CD14-positive monocyte (primary cell): ENCODE data around the gene UNK. TPM values are rescaled to one million over a fixed set of nuclear protein-coding genes. Genes with fewer than 3 reads are reported as not detected.

Experiments
- DNase-seq, 3 donors: peaks; one replicate each; pipeline ENCODE4 v3.0.0-alpha.2; 2011 to 2022
- H2AFZ ChIP-seq: 2 replicates; pipeline ENCODE4 v1.6.0; 2012; ENCODE audit warnings: mild to moderate bottlenecking, low read depth, low read length, inconsistent platforms; ENCODE audit not compliant: insufficient read depth, poor library complexity, severe bottlenecking
- H3K27ac ChIP-seq, 2 donors: 1 replicate in 1 of 2; 2 replicates in 1 of 2; pipeline ENCODE4 v1.5.1; 2012 to 2013; ENCODE audit warnings: low read length in 2 of 2, control low read depth in 1 of 2, inconsistent platforms in 1 of 2, low read depth in 1 of 2, mild to moderate bottlenecking in 1 of 2
- H3K27me3 ChIP-seq, 2 donors: one replicate each; pipeline versions ENCODE4 v1.6.0 to v1.6.1; 2011 to 2013; ENCODE audit warnings: low read length in 2 of 2; ENCODE audit not compliant: control insufficient read depth in 2 of 2, insufficient read depth in 2 of 2
- H3K36me3 ChIP-seq, 2 donors: replicated peaks in 1 of 2; 1 replicate in 1 of 2; 2 replicates in 1 of 2; pipeline versions ENCODE4 v1.5.1 to v1.6.1; 2012 to 2013; ENCODE audit warnings: low read length in 2 of 2, control low read depth in 1 of 2, inconsistent platforms in 1 of 2, mild to moderate bottlenecking in 1 of 2; ENCODE audit not compliant: insufficient read depth in 2 of 2, control insufficient read depth in 1 of 2
- H3K4me1 ChIP-seq, 2 donors: 1 replicate in 1 of 2; 2 replicates in 1 of 2; pipeline versions ENCODE4 v1.5.1 to v1.6.1; 2012 to 2013; ENCODE audit warnings: low read length in 2 of 2, control low read depth in 1 of 2, inconsistent platforms in 1 of 2, mild to moderate bottlenecking in 1 of 2, moderate library complexity in 1 of 2; ENCODE audit not compliant: insufficient read depth in 2 of 2, control insufficient read depth in 1 of 2
- H3K4me2 ChIP-seq: replicated peaks from 2 replicates; pipeline ENCODE3; 2012; ENCODE audit warnings: low read length, moderate library complexity, mild to moderate bottlenecking; ENCODE audit not compliant: poor library complexity, severe bottlenecking; ENCODE audit errors: extremely low read depth
- H3K4me3 ChIP-seq, 3 experiments: fragments of 200-600 bp in 1 of 3; sonication (generic) in 1 of 3; replicated peaks in 1 of 3; 1 replicate in 2 of 3; 2 replicates in 1 of 3; pipeline ENCODE4 v1.5.1; 2011 to 2013; ENCODE audit warnings: low read length in 3 of 3, mild to moderate bottlenecking in 3 of 3, control low read depth in 2 of 3, low read depth in 2 of 3, inconsistent platforms in 1 of 3, moderate library complexity in 1 of 3
- H3K79me2 ChIP-seq: 2 replicates; pipeline ENCODE4 v1.6.0; 2012; ENCODE audit warnings: mild to moderate bottlenecking, control low read depth, inconsistent platforms, low read length, moderate library complexity; ENCODE audit not compliant: insufficient read depth
- H3K9ac ChIP-seq: 2 replicates; pipeline ENCODE4 v1.6.0; 2017; ENCODE audit warnings: low read length, mild to moderate bottlenecking; ENCODE audit not compliant: insufficient read depth, poor library complexity, severe bottlenecking
- H3K9me3 ChIP-seq, 2 donors: replicated peaks in 1 of 2; 1 replicate in 1 of 2; 2 replicates in 1 of 2; pipeline versions ENCODE4 v1.5.1 to v1.6.1; 2012 to 2013; ENCODE audit warnings: low read length in 2 of 2, control low read depth in 1 of 2; ENCODE audit not compliant: control insufficient read depth in 1 of 2, insufficient read depth in 1 of 2
- H4K20me1 ChIP-seq: 2 replicates; pipeline ENCODE4 v1.6.0; 2012; ENCODE audit warnings: mild to moderate bottlenecking, low read length, control low read depth, moderate library complexity; ENCODE audit not compliant: insufficient read depth
- H3K27ac Mint-ChIP-seq, 7 donors: one replicate each; pipeline ENCODE4 v1.8.0; 2020; ENCODE audit warnings: mild to moderate bottlenecking in 7 of 7, mixed read lengths in 7 of 7, moderate library complexity in 6 of 7, inconsistent platforms in 2 of 7
- H3K27me3 Mint-ChIP-seq, 3 donors: one replicate each; pipeline ENCODE4 v1.8.0; 2021 to 2022; ENCODE audit warnings: low read depth in 3 of 3, mild to moderate bottlenecking in 3 of 3, mixed read lengths in 3 of 3, moderate library complexity in 3 of 3, inconsistent platforms in 1 of 3
- H3K36me3 Mint-ChIP-seq, 2 donors: one replicate each; pipeline ENCODE4 v1.8.0; 2020; ENCODE audit warnings: mixed read lengths in 2 of 2, inconsistent platforms in 1 of 2, mild to moderate bottlenecking in 1 of 2
- H3K4me1 Mint-ChIP-seq: one replicate; pipeline ENCODE4 v1.8.0; 2020; ENCODE audit warnings: mild to moderate bottlenecking, mixed read lengths
- H3K4me3 Mint-ChIP-seq, 2 donors: one replicate each; pipeline ENCODE4 v1.8.0; 2020; ENCODE audit warnings: mild to moderate bottlenecking in 2 of 2, mixed read lengths in 2 of 2, moderate library complexity in 1 of 2
- H3K9me3 Mint-ChIP-seq, 7 donors: one replicate each; pipeline ENCODE4 v1.8.0; 2020 to 2022; ENCODE audit warnings: mixed read lengths in 7 of 7, mild to moderate bottlenecking in 6 of 7, moderate library complexity in 6 of 7, inconsistent platforms in 2 of 7
- WGBS: methylation state at CpG from one replicate; pipeline ENCODE4 v1.1.5; 2013; ENCODE audit warnings: missing lambda C conversion rate; ENCODE audit not compliant: insufficient coverage; 5-methylcytosine and 5-hydroxymethylcytosine counted together
- intact Hi-C, 2 donors: fragments of 100-400 bp; cut with micrococcal nuclease; formaldehyde crosslinking; loops; one replicate each; pipeline versions ENCODE4 v1.15.0 to v1.15.1; 2023
- polyA plus RNA-seq, 3 donors: library from polyadenylated mRNA; depleted of rRNA in 1 of 3; unstranded in 2 of 3; stranded (reverse) in 1 of 3; fragments of 300-500 nt in 2 of 3; fragments of >200 nt in 1 of 3; fragmentation: Illumina TruSeq in 2 of 3; gene quantifications; 1 replicate in 2 of 3; 2 replicates in 1 of 3; pipeline ENCODE4 v1.2.3, GENCODE V29; 2012 to 2021
- TF ChIP-seq, protein P1 (sequence below): fragments of 200-600 bp; IDR thresholded peaks from one replicate; pipeline ENCODE4 v1.8.0; 2022; ENCODE audit warnings: antibody characterized with exemption, mild to moderate bottlenecking

Gene UNK
- polyA plus RNA-seq, 3 donors, result 6.3 to 12.9 (median 7.8) TPM

DNA sequence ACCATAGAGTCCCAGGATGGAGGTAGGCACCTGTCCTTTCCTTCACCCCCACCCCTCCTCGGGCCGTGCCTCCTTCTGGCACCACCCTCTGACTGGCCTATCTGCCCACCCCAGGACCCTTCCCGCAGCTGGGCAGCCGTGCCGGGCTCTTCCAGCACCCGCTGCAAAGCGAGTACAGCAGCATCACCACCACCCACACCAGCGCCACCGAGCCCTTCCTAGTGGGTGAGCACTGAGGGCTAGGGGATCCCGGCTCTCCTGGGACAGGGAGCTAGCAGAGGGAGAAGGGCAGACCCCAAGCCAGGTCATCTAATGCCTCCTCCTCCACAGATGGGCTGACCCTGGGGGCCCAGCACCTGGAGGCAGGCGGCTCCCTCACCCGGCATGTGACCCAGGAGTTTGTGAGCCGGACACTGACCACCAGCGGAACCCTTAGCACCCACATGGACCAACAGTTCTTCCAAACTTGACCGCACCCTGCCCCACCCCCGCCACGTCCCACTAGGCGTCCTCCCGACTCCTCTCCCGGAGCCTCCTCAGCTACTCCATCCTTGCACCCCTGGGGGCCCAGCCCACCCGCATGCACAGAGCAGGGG, 27.4 kb upstream of the UNK start:
- intact Hi-C loops, result no loop called here
- Mint-ChIP-seq H3K4me3 (no peak overlapping the region), H3K4me1 (peaks cover 25% of the 10 kb centered on the region), H3K36me3 (peaks cover 16% of the 10 kb centered on the region in 2 donors), H3K27ac (no peak overlapping the region), H3K27me3 (peaks cover 3 to 12% (median 6%) of the 10 kb centered on the region in 3 donors), H3K9me3 (peaks cover 0 to 4% (median 0%) of the 10 kb centered on the region in 7 donors)
- no peak overlapping the region for H3K27ac ChIP-seq
- no peak overlapping the region for H3K4me3 ChIP-seq
- no peaks in the 10 kb centered on the region for H3K79me2 ChIP-seq
- no peaks in the 10 kb centered on the region for H3K9me3 ChIP-seq
- TF ChIP-seq, protein P1, sequence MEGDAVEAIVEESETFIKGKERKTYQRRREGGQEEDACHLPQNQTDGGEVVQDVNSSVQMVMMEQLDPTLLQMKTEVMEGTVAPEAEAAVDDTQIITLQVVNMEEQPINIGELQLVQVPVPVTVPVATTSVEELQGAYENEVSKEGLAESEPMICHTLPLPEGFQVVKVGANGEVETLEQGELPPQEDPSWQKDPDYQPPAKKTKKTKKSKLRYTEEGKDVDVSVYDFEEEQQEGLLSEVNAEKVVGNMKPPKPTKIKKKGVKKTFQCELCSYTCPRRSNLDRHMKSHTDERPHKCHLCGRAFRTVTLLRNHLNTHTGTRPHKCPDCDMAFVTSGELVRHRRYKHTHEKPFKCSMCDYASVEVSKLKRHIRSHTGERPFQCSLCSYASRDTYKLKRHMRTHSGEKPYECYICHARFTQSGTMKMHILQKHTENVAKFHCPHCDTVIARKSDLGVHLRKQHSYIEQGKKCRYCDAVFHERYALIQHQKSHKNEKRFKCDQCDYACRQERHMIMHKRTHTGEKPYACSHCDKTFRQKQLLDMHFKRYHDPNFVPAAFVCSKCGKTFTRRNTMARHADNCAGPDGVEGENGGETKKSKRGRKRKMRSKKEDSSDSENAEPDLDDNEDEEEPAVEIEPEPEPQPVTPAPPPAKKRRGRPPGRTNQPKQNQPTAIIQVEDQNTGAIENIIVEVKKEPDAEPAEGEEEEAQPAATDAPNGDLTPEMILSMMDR, result no peak
- DNase-seq, result no peak
- 89% methylated on average over 12 of the region's 21 CpGs for WGBS
- peaks cover 0 to 4% of the 10 kb centered on the region in 2 donors for H3K27me3 ChIP-seq
- no peak overlapping the region for H2AFZ ChIP-seq
- H3K36me3 ChIP-seq, result peaks cover 3 to 23% of the 10 kb centered on the region in 2 donors
- no peak overlapping the region for H3K9ac ChIP-seq
- no peaks in the 10 kb centered on the region for H4K20me1 ChIP-seq
- H3K4me1 ChIP-seq, result peaks cover 23 to 30% of the 10 kb centered on the region in 2 donors
- no peak overlapping the region for H3K4me2 ChIP-seq

DNA sequence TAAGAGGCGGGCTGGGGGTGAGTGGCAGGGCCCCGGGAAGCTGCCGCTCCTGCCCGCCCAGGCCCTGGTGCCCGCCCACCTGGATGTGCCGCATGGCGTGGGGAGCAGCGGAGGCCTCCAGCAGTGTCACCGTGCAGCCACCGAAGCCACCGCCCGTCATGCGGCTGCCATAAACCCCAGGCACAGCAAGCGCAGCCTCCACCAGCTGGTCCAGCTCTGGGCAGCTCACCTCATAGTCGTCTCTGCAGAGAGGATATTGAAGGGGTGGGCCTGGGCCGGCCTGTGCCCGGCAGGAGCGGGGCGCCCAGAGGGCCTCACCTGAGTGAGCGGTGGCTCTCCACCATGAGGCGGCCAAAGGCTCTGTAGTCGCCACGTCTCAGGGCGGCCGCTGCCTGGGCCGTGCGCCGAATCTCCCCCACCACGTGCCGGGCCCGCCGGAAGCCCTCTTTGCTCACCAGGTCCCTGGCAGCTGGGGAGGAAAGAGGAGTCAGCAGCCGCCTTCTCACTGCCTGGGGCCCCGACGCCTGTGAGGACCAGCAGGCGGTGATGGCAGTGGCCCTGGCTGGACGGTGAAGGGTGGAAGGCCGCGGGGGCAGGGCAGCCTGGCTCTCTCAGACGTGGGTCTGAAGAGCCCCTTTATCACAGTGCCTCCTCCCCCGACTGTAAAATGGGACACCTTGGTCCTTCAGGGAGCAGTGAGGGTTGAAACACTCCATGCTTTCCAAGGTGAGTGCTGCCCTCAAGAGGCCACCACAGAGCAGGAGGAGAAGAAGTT, 26.3 kb upstream of the UNK start:
- H4K20me1 ChIP-seq, result no peaks in the 10 kb centered on the region
- peaks cover 0 to 5% (median under 1%) of the 10 kb centered on the region in 3 donors for H3K27me3 Mint-ChIP-seq
- H3K36me3 Mint-ChIP-seq, result peaks cover 26 to 27% of the 10 kb centered on the region in 2 donors
- no peak overlapping the region for H3K4me3 Mint-ChIP-seq
- H3K4me1 Mint-ChIP-seq, result peaks cover 22% of the 10 kb centered on the region
- DNase-seq, result no peak
- no peaks in the 10 kb centered on the region for H3K9me3 ChIP-seq
- no peak overlapping the region for H3K4me2 ChIP-seq
- H2AFZ ChIP-seq, result no peak overlapping the region
- WGBS, result 98% methylated on average over 38 of the region's 41 CpGs
- peaks cover 0 to 4% (median 0%) of the 10 kb centered on the region in 7 donors for H3K9me3 Mint-ChIP-seq
- H3K4me1 ChIP-seq, result peaks cover 21 to 27% of the 10 kb centered on the region in 2 donors
- peaks cover 3 to 33% of the 10 kb centered on the region in 2 donors for H3K36me3 ChIP-seq
- H3K27me3 ChIP-seq, result peaks cover 0 to under 1% of the 10 kb centered on the region in 2 donors
- no peaks in the 10 kb centered on the region for H3K79me2 ChIP-seq
- TF ChIP-seq, protein P1, result no peak
- H3K27ac ChIP-seq, result no peak overlapping the region
- H3K4me3 ChIP-seq, result no peak overlapping the region
- H3K27ac Mint-ChIP-seq, result peak overlapping the region in 1 of 7 donors; percentile 75
- H3K9ac ChIP-seq, result no peak overlapping the region
- intact Hi-C loops, result no loop called here
